Measurements from ENCODE around the gene SPACA4.

DNA sequence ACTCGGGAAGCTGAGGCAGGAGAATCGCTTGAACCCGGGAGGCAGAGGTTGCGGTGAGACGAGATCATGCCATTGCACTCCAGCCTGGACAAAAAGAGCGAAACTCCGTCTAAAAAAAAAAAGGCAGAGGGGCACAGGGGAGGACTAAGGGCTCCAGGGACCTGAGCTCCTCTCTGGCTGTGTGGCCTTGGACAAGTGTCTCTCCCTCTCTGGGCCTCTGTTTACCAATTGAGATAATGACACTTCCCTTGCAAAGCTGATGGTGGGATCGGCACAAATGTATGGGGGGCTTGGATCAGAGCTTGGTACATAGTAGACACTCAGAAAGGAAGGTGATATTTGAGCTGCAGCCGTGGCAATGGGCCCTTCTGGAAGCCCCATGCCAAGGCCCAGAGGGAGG is 11.4 kb upstream of the SPACA4 start:
- TF ChIP-seq, protein P1, sequence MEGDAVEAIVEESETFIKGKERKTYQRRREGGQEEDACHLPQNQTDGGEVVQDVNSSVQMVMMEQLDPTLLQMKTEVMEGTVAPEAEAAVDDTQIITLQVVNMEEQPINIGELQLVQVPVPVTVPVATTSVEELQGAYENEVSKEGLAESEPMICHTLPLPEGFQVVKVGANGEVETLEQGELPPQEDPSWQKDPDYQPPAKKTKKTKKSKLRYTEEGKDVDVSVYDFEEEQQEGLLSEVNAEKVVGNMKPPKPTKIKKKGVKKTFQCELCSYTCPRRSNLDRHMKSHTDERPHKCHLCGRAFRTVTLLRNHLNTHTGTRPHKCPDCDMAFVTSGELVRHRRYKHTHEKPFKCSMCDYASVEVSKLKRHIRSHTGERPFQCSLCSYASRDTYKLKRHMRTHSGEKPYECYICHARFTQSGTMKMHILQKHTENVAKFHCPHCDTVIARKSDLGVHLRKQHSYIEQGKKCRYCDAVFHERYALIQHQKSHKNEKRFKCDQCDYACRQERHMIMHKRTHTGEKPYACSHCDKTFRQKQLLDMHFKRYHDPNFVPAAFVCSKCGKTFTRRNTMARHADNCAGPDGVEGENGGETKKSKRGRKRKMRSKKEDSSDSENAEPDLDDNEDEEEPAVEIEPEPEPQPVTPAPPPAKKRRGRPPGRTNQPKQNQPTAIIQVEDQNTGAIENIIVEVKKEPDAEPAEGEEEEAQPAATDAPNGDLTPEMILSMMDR (IDR thresholded peaks at IDR 0.05): no peak
- no peak for TF ChIP-seq POLR2AphosphoS5 (IDR thresholded peaks at IDR 0.05)
- no peak for TF ChIP-seq POLR2A (IDR thresholded peaks at IDR 0.05)
